HG03196 (cell line): ENCODE results near the gene PRDM2.
"Not testable (repeated sequence)": the region's sequence is repeated elsewhere in the genome, so short reads cannot be mapped to it uniquely, and the experiment has no call there.

Source experiments
- ATAC-seq: cut with Tn5 transposase; IDR thresholded peaks from one replicate; pipeline ENCODE4 v1.9.1; 2021; ENCODE audit not compliant: unreplicated experiment

Gene PRDM2

GRCh38 chr1:13700521-13701270, 708 bp downstream of the PRDM2 start:
- peak; percentile 41 for ATAC-seq

GRCh38 chr1:13701271-13701640, 1.3 kb downstream of the PRDM2 start:
- ATAC-seq = no peak

DNA sequence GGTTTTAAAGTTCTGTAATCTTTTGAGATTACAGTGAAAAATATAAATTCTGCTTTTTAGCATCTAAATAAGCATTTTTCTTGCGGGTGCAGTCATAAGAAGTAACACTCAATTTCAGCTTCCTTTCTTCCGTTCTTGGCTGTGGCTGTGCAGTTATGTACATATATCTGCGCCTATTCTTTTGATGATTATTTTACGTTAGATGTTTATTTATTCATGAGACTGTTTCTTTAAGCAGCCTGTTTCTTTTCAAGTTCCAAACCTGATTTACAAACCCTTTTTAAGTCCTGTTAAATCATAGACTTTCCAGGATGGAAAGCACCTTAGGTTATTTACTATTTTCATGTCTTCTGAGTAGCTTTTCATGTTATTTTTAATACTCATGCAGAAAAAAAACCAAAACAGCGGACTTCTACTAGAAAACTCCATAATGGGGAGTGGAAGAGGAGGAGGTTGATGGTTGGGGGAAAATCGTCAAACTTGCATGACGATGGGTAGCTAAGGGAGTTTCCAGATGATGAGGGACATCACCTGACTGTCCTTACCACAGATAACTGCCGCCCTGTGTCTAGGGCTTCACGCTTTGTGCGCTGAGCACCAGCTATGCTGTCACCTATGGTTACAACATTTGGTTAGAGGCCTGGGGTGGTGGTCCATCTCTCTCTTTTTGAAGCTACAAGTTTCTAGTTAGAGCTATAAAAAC, 2.6 kb downstream of the PRDM2 start:
- peak; percentile 85 for ATAC-seq

DNA sequence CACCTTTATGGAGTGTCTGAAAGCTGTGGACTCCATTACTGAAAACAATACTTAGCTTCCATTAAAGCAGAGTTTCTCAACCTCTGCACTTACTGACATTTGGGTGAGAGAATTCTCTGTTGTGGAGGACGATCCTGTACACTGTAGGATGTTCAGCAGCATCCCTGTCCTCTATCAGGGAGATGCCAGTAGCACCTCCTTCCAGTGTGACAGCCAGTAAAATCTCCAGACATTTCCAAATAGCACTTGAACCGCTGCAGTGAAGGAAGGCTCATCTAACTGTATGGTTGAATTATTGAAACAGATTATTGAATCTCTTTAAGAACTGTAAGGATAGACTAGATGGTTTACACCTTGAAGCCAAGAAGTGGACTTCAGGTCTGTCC, 3.1 kb downstream of the PRDM2 start:
- peak; percentile 4 for ATAC-seq

- no peak for ATAC-seq
Observed at GRCh38 chr1:13703558-13704490, 3.8 kb downstream of the PRDM2 start.

GRCh38 chr1:13706046-13706445, 6.1 kb downstream of the PRDM2 start:
- ATAC-seq = no peak

- ATAC-seq = no peak
Observed at GRCh38 chr1:13707164-13707563, 7.2 kb downstream of the PRDM2 start.

- ATAC-seq = no peak
Observed at GRCh38 chr1:13708380-13708982, 8.5 kb downstream of the PRDM2 start.

- no peak for ATAC-seq
Observed at GRCh38 chr1:13710086-13710485, 10.1 kb downstream of the PRDM2 start.

- no peak for ATAC-seq
Observed at GRCh38 chr1:13714851-13715250, 14.9 kb downstream of the PRDM2 start.

GRCh38 chr1:13715616-13716287, 15.8 kb downstream of the PRDM2 start:
- ATAC-seq = not testable (repeated sequence)

- no peak for ATAC-seq
Observed at GRCh38 chr1:13722808-13723360, 22.9 kb downstream of the PRDM2 start.

DNA sequence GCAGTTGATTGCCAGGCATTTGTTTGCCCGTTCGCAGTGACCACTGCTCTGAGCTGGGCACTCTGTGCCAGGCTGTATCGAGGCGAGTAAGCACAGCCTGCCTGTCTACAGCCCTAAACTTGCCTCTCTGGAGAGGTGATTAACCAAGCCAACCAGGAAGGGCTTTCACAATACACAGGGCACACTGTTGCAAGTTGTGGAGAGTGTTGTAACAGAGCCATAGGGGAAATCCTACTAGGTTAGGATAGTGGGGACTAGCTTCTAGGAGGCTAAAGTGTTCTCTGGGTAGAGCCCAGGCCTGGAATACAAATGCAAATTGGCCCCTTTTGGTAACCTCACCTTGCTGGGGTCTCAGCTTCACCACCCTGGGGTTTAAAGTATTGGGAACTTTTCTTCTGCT, 23.8 kb downstream of the PRDM2 start:
- no peak for ATAC-seq

DNA sequence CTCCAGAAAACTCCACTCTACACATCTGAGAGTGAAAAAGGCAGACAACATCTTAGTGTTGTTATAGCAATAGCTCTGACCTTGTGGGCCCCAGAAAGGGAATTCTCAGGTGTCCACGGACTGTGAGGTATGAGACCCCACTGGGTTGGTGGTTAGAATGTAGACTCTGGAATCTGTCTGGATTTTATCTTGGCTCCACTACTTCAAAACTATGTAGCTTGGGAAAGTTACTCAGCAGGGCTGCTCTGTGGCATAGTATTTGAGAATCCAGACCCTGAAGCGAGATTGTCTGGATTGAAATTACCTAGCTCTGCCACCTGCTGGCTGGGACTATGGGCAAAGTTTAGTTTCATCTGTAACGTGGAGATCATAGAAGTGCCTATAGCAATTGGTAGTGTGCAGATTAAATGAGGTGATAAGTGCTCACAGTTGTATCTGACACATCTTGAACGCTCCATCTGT, 25.8 kb downstream of the PRDM2 start:
- ATAC-seq = no peak

GRCh38 chr1:13728091-13728715, 28.2 kb downstream of the PRDM2 start:
- ATAC-seq = no peak

- ATAC-seq = no peak
Observed at GRCh38 chr1:13730291-13730690, 30.3 kb downstream of the PRDM2 start.

DNA sequence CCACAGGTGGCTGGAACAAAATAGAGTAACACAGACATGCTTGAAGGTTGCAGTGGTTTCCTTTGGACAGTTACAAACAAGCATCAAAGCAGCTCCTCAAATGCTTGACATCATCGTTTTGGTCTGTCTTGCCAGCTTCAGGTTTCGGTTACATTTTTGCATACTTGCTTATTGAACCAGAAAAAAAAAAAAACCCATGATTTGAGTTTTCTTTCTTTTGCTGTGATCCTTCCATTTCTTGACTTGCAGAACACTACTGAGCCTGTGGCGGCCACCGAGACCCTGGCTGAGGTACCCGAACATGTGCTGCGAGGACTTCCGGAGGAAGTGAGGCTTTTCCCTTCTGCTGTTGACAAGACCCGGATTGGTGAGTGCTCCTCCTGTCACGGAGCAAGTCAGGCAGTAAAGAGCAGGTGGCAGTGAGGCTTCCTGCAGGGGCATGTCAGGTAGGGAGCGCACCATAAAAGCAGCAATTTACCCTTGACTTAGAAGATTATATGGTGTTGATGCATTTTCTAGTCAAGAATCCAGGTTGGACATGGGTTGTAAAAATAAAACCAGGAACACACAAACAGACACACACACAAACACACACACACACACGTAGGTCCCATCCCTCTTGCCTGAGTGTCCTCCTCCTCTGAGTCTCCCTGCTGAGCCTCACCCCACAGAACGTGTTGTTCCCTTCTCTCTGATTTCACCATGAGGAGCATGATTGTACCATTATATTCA, 30.9 kb downstream of the PRDM2 start:
- ATAC-seq = peak; percentile 91

DNA sequence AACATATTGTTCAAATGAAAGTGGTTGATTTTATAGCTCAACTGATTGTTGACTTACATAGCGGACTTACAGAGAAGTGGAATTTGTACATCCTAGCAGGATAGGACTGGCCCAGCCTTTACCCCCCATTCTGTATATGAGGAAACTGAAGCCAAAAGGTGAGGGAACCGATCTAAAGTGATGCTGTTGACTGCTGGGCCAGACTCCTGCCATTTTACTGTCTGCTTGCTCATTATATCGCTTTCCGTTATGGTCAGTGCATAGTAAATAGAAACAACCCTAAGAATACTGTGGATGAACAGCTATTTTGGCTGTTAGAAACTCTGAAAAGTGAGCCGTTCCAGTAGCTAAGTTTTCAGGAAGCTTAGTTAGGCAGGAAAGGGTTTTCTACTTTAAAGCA, 31.9 kb downstream of the PRDM2 start:
- no peak for ATAC-seq
